Measurements from ENCODE around the gene RTN4RL2.
"Not testable (repeated sequence)": the region's sequence is repeated elsewhere in the genome, so short reads cannot be mapped to it uniquely, and the experiment has no call there.

The RTN4RL2 gene

DNA sequence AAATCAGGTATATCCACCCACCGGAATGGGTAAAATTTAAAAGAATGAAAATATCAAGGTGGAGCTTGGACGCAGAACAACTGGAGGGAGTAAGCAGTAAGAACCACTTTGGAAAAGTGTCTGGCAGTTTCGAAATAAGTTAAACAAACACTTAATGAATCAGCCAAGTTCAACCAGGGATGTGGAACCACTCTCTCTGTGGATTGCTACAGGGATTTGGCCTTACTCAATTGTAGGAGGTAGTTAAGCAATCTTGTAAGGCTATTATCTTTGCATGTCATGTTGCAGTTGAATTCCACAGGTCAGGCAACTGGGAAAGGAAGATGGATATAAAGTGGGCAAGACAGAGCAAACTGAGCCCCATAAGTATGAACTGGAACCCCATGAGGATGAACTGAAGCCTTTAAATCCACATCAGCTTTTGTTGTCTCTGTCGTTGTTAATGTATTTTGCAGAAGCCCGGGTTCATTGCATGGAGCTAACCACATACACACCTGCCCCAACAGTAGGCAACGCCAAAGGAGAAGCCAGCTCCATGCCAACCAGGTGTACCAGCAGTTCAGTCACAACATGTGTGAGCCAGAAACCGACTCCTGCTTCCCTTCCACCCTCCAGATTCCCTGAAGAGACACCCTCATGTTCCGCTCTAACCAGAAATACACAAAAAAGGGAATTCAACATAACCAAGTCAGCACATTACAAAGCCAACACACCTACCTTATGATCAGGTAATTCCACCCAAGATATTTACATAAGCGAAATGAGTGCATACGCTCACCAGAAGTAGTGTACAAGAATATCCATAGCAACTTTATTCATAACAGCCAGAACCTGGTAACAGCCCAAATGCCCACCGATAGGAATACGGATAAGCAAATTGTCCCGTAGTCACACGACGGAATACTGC, 25.4 kb upstream of the RTN4RL2 start:
- no peak for DNase-seq

DNA sequence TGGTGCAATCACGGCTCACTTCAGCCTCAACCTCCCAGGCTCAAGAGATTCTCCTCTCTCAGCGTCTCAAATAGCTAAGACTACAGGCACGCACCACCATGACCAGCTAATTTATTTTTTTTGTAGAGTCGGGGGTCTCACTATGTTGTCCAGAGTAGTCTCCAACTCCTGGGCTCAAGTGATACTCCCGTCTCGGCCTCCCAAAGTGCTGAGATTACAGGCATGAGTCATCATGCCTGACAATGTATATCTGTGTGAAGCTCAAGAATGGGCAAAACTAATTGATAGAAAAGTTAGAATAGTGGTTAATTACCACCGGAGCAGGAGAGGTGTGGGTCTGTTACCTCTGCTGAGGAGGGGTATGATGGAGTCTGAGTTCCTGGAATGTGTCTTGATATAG, 24.3 kb upstream of the RTN4RL2 start:
- DNase-seq: no peak

DNA sequence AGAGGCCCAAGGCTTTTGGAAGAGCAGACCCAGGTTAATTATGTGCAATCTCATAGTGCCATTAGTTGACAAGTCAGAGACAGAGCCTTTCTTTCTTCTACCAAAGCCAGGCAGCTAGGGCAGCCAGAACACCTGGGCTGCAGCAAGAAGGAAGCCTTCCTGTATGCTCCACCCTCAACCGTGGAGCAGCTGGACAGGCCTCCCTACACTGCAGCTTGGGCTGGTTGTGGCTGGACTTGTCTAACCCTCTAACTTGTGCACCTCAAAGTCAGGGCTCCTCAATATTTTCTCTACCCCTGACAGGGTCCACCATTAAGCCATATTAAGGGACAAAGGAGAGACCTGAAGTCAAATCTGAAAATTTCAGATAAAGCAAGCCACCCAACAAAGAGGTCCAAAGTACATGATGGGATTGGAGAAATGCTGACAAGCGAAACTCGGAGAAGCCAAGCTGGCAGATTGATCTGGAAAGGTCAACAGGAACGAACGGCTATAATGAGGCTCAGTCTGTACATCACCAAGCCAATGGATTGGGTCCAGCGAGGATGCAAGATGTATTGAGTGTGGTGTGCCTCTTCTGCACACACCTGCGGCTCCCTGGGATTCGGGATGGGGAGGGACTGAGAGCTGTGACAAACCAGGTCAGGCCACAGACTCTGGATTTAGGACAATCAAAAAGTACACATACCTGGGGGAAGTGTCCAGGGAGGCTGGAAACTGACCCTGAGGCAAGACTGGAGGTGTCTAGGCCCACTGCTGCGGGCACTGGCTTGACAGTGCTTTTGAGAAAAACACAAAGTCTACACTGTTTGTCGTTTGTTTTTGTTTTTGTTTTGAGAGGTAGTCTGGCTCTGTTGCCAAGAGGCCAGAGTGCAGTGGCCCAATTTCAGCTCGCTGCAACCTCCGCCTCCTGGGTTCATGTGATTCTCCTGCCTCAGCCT, 21.7 kb upstream of the RTN4RL2 start:
- no peak for DNase-seq

DNA sequence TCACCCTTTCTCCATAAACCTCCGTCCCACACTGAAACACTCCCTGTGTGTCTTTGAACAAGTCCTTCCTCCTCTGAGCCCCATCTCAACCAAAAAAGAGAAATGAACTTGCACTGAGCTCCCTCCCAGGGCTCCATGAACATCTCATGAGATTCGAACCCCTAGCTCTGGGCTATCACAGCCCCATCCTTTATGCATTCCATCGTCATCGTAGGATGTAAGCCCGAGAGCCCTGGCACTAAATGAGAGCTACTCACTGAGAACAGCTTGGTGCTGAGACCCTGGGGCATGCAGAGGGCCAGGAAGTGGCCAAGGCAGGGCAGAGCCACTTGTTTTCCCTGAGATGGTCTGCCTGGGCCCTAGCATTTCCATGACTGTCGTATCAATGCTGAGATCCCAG, 20.5 kb upstream of the RTN4RL2 start:
- no peak for DNase-seq

DNA sequence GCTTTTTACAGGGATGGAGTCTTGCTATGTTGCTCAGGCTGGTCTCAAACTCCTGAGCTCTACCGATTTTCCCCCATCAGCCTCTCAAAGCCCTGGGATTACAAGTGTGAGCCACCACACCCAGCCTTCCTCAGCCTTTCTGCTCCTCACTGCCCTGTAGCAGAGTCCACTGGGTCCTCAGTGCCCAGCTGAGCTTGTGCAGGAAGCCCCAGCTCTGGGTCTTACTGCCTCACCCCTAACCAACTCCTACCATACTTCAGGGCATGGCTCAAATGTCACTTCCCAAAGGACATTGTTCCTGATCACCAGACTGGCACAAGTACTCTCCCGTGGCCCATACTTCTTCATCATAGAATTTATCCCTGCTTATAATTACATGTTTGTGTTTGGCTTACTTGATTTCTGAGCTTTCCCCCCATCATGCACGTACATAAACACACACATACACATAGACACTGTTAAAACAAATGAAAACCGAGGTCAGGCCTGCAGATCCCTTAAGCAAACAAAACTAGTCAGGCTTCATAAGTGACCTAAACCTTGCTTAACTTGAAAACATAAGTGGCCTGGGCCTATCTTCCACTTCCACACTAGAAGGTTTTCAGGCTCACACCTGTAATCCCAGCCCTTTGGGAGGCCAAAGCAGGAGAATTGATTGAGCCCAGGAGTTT, 19.4 kb upstream of the RTN4RL2 start:
- no peak for DNase-seq

DNA sequence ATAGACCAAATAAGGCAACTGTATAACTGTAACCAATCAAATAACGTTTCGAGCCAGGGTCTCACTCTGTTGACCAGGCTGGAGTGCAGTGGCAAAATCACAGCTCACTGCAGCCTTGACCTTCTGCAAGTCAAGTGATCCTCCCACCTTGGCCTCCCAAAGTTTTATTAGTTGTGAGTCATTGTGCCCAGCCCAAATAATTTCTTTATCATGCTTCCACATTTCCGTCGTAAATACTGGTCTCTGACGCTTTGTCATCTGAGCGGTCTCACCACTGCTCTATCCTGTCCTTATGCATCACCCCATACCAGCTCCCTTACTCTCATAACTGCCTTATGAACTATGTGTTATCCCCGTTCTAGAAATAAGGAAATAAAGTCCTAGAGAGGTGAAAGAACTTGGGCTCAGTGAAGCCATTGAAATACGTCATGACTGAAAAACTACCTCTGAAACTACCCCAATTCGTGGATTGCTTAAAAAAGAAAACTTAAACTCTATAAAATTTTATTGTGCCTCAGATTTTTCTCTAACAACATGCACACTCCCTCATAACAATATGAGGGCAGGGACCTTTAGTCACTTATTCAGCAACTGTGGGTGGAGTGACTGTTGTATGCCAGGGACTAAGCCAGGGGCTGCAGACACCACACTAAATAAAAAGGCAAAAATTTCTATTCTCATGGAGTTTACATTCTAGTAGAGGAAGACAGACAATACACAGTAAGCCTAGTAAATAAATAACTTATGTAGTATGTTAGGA, 15.8 kb upstream of the RTN4RL2 start:
- no peak for DNase-seq

DNA sequence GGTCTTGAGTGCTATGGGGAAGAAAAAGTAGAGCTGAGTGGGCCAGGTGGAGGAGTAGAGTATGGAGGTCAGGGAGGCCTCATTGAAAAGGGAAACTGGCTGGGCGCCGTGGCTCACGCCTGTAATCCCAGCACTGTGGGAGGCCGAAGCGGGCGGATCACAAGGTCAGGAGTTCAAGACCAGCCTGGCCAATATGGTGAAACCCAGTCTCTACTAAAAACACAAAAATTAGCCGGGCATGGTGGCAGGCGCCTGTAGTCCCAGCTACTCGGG, 15.3 kb upstream of the RTN4RL2 start:
- not testable (repeated sequence) for DNase-seq

DNA sequence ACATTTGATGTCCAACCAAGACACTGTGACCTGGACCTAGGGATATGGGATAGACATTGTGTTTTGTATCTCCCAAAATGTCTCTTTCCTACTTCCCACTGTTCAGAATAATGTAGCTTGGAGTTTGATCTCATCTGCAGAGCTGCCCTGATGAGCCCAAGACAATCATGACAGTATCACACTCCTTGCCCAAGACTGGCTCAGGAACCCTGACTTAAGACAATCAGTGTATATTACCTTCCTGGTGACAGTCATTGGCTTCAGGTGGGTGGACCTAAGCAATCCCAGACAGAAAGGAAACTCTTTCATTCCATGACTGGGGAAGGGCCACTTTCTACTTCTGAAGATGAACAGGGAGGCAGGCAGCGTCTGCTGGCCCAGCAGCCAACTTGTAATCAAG, 14.3 kb upstream of the RTN4RL2 start:
- no peak for DNase-seq

DNA sequence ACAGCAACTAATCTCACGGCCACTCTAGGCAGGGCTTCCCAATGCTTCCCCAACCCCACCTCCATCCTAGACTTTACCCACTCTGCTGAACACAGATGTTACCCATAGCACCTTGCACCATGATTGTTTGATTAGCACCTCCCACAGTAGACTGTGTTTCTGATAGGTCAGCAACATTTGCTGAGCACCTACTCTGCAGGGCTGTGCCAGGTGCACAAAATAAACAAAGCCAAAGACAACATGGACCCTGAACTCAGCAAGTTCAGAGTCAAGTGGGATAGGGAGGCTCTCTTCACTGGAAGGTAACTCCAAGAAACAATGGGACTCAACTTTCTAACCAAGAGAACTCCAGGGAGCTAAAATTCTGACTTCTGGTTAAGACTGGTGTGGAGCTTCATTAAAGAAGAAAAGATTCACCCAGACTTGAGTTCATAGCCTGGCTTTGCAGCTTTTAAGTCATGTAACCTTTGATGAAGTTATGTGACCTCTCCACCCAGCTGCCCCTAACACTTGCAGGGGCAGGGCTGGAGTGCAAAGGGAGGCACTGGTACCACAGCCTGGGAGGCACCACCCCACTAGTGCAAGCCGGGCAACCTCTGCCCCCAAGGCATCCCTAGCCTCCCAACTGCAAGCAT, 6.7 kb upstream of the RTN4RL2 start:
- no peak for DNase-seq

DNA sequence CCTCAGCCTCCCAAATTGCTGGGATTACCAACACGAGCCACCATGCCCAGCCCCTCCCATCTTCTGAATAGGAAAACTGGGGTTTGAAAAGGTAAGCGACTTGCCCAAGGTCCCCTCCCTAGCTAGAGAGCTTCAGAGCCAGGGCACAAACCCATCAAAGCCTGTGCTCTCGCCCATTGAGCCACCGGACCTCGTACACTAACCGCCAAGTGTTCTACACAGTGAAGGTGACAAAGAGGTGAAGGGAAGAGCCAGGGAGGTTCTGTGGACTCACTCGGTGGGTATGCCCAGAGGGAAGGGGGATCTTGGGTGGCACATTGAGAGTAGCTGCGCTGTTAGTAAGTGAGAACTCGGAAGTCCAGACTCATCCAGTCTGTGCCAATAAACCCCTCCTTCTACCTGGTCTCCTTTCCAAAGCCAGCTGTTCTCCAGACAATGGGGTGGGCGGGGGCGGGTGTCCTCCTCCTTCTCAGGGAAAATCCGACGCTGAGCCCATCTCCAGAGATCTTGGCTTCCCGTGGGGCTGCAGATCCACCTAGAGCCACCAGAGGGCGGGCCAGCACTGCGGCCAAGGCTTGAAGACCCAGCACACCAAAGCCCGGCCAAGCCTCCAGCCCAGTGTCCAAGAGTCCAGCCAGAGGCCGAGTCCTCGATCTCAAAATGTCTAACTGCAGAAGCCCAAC, 3.2 kb upstream of the RTN4RL2 start:
- DNase-seq: peak; percentile 57

DNA sequence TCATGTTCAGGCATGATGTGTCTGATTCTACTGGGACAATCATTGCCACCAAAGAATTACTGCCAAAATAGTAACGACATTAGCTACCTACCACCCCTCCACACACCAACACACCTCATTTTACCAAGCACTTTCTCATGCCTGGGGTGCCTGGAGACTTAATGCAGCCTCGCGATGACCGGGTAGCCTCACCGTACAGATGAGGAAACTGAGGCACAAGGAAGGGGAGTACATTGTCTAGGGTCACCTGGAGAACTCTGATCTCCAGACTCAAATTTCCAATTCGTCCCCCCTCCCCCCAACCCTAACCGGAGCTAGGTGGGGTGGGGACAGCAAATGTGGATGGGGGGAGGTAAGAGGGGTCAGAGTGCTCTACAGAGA, 2.7 kb upstream of the RTN4RL2 start:
- DNase-seq: no peak

DNA sequence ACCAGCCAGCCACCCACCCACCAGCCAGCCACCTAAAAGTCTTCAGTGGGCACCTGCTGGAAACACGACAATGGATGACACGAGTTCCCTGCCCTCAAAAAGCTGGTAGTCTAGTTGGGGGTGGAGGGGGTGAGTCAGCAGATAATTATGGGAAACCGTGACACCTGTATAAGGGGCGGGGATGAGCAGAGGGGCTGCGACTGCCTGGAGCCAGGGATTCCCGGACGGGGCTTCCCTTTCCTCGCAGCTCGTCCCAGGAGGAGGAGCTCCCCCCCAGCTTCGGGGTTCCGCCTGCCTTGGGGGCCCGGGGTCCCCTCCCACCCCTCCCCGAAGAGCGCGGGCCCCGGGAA, 2.3 kb upstream of the RTN4RL2 start:
- no peak for DNase-seq

DNA sequence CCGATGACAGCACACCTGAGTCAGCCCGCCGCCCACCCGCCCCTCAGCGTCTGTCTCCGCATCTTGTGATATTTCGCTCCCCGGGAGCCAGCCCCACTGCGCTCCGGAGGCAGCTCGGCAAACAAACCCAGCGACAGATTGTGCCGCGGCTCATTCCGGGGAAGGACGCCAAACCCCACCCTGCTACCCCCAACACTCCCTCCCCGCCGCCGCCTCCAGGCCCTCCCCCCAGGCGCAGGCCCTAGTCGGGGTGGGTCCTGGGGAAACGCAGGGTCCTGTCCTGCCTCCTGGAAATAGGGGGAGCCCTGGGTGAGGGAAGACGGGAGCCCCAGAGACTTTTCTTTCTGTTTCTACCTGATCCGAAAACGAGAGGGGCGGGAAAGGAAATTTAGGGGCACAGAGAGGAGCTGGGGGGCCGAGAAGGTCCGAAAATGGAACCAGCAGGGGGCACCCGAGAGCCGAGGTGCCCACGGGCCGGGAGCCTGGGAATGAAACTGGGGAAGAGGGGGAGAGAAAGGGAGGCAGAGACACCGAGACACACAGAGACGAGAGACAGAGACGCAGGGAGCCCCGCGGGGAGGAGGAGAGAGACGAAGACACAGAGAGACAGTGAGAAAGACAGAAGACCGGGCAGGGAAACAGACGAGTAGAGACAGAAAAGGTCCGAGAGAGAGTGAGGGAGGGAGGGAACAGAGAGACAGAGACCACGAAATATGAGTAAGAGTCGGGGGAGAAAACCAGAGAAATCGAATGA, 1.7 kb upstream of the RTN4RL2 start:
- peak; percentile 9 for DNase-seq

DNA sequence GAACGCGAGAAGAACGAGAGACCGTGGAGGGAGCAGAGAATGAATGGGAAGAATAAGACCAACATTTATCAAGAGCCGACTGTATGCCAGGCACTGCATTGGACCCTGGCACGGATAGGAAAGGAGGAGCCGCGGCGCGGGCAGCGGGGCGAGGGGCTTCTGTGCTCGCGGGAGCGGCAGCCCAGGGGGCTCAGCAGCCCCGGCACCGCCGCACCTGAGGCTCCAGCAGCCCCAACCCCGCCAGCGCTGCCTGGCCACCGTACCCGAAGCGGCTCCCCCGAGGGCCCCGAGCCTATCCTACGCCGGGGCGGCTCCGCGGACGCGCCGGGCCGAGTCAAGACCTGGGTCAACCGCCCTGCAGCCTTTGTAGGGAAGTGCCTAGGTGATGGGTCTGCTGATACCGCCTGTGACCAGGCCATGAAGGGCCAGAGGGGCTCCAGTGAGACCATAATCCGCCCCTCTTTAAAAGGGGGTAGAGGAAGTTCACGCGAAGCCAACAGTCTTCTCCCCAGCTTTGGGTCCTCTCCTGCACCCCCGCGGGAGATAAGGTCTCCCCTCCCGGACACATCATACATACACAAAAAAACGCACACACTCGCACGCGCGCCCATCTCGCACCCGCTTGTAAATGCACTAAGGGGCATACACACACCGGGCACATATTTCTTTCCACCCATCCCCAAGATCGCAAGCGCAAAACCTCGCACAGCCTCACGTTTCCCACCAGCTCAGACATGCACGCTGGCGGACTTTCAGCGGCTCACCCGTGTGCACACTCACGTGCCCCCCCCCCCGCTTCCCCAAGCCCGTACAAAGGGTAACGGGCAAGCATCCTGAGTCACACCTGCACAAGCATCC, 935 bp upstream of the RTN4RL2 start:
- DNase-seq: no peak

DNA sequence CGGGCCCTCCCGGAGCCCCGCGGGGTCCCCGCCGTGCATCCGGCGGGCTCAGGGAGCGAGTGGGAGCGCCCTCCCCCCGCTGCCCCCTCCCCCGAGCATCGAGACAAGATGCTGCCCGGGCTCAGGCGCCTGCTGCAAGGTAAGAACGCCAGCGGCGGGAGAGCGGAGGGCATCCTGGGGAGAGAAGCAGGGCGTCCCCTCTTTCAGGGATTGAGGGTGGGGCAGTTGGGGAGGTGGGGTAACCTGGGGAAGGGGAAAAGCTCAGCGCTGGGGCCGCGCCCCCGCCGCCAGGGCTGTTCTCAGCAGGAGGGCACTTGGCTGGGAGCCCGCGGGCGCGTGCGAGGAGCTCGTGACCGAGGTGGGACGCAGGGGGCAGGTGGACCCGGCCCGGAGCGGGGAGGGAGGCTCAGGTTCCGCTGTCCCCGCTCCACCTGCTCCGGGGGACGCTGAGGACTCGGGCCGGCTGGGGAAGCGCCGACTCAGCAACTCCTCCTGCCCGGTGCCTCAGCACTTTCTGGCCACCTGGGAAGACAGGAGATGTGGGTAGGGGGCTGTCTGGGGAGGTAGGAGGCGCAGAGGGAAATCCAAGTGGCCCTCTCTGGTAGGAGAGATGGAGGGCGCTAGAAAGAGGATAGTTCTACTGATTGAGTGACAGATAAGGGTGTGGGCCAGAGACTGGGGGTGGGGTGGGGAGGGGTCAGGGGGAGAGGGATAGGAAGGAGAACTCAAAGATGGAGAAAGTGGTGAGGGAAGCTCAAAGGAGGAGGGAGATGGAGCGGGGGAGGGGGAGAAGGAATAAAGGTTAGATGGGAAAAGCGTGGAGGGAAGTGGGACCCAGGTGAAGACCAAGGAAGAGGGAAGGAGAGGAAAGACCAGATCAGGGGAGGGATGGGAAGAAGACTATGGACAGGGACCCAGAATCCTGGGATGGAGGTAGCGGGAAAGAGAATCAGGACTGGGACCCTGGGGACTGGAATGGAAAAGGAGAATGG, 726 bp downstream of the RTN4RL2 start:
- no peak for DNase-seq

DNA sequence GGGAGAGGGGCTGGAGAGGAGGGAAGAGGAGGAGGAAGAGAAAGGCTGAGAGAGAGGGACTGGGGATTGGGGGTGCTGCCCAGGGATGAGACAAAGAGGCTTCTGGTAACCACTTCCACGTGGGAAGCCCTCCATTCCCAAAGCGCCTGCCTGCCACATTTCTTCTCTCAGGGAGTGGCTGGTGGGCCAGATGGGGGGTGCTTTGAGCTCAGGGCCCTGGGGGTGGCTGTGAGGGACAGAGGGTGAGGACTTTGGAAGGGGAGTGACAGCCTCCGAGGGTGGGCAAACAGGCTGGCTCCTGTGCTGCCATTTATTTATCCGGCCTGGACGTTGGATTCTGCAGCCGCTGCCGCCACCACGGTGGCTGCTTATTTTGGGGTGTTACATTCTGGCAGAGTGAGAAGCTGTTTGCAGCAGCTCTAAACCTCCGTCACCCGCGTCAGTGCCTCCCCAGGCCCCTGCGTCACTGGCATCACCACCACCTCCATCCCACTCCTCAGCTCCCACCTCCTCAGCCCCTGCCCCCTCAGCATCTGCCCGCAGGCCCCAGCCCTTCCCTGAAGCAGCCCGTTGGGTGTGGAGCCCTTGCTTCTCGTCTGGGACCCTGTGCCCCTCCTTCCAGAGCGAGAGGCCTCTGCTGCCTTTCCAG, 1.6 kb downstream of the RTN4RL2 start:
- no peak for DNase-seq

DNA sequence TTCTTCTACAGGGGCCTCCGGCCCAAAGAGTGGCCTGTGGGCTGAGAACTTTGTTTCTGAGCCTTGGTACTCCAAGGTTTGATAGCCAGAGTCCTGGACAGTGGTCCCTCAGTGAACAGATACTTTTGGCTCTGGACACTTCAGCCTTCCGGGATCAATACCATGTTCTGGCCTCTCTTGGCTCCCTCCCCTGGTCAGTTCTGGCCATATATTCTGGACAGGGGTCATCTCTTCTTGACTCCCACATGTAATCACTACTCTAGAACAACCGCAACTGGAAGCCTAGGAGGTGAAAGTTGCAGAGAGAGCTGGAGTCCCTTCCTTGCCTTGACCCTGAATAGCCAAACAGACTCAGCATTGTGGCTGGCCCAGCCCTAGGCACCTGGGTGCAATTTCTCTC, 2.3 kb downstream of the RTN4RL2 start:
- DNase-seq: no peak
